Renal pelvis (tissue), 12 donors: ENCODE measurements around the gene LYZ. TPM values are rescaled to one million over a fixed set of nuclear protein-coding genes. Genes with fewer than 3 reads are reported as not detected.
A peak's percentile ranks its signal among the peaks of the same experiment; 100 is the strongest.
"Not testable (repeated sequence)": the region's sequence is repeated elsewhere in the genome, so short reads cannot be mapped to it uniquely, and the experiment has no call there.

ENCODE experiments used
- DNase-seq: peaks from one replicate; pipeline ENCODE4 v3.0.0-alpha.2; 2013
- long read RNA-seq, 16 experiments: transcript quantifications; one replicate each; lab custom pipeline, GENCODE V29; 2026
- polyA plus RNA-seq, 3 donors: library from polyadenylated mRNA; unstranded; fragments of 120-200 nt; gene quantifications; one replicate each; pipeline ENCODE4 v1.2.1, GENCODE V29; 2013; ENCODE audit not compliant: insufficient read length in 3 of 3

Gene LYZ
- 10 to 100 TPM; 21.5 to 33.3 (median 27.1) TPM for polyA plus RNA-seq
- long read RNA-seq, donor 1, partial matches to known transcripts: 0 of 3 reads
- long read RNA-seq, donor 1, other reads (novel, unspliced or antisense): 0 of 3 reads
- long read RNA-seq, donor 2, transcript LYZ-201 (4 exons, 1,530 nt): major isoform, 12 of 12 reads
- long read RNA-seq, donor 2, partial matches to known transcripts: 0 of 12 reads
- long read RNA-seq, donor 2, other reads (novel, unspliced or antisense): 0 of 12 reads
- long read RNA-seq, donor 3, partial matches to known transcripts: 0 of 4 reads
- long read RNA-seq, donor 3, other reads (novel, unspliced or antisense): 0 of 4 reads
- long read RNA-seq, donor 4, partial matches to known transcripts: 0 of 4 reads
- long read RNA-seq, donor 4, other reads (novel, unspliced or antisense): 0 of 4 reads
- long read RNA-seq, donor 5, transcript LYZ-201 (4 exons, 1,530 nt): major isoform, 5 of 5 reads
- long read RNA-seq, donor 5, partial matches to known transcripts: 0 of 5 reads
- long read RNA-seq, donor 5, other reads (novel, unspliced or antisense): 0 of 5 reads
- long read RNA-seq, donor 6, partial matches to known transcripts: 0 of 2 reads
- long read RNA-seq, donor 6, other reads (novel, unspliced or antisense): 0 of 2 reads
- long read RNA-seq, donor 7, transcript LYZ-201 (4 exons, 1,530 nt): major isoform, 10 of 10 reads
- long read RNA-seq, donor 7, partial matches to known transcripts: 0 of 10 reads
- long read RNA-seq, donor 7, other reads (novel, unspliced or antisense): 0 of 10 reads
- long read RNA-seq, donor 8, partial matches to known transcripts: 0 of 2 reads
- long read RNA-seq, donor 8, other reads (novel, unspliced or antisense): 0 of 2 reads
- long read RNA-seq, donor 9, transcript LYZ-201 (4 exons, 1,530 nt): major isoform, 5 of 5 reads
- long read RNA-seq, donor 9, partial matches to known transcripts: 0 of 5 reads
- long read RNA-seq, donor 9, other reads (novel, unspliced or antisense): 0 of 5 reads
- long read RNA-seq, donor 10, transcript LYZ-201 (4 exons, 1,530 nt): major isoform, 11 of 11 reads
- long read RNA-seq, donor 10, partial matches to known transcripts: 0 of 11 reads
- long read RNA-seq, donor 10, other reads (novel, unspliced or antisense): 0 of 11 reads
- long read RNA-seq, donor 11, transcript LYZ-201 (4 exons, 1,530 nt): major isoform, 6 of 6 reads
- long read RNA-seq, donor 11, partial matches to known transcripts: 0 of 6 reads
- long read RNA-seq, donor 11, other reads (novel, unspliced or antisense): 0 of 6 reads
- long read RNA-seq, donor 12, transcript LYZ-201 (4 exons, 1,530 nt): major isoform, 7 of 8 reads
- long read RNA-seq, donor 12, partial matches to known transcripts: 0 of 8 reads
- long read RNA-seq, donor 12, other reads (novel, unspliced or antisense): 0 of 8 reads
- long read RNA-seq, donor 13, partial matches to known transcripts: 0 of 3 reads
- long read RNA-seq, donor 13, other reads (novel, unspliced or antisense): 0 of 3 reads
- long read RNA-seq, donor 14: 0 reads
- long read RNA-seq, donor 15, transcript LYZ-202 (2 exons, 558 nt): minor isoform, 7 of 569 reads
- long read RNA-seq, donor 15, transcript LYZ-201 (4 exons, 1,530 nt): major isoform, 389 of 569 reads
- long read RNA-seq, donor 15, partial matches to known transcripts: 159 of 569 reads
- long read RNA-seq, donor 15, other reads (novel, unspliced or antisense): 13 of 569 reads
- long read RNA-seq, donor 16, transcript LYZ-201 (4 exons, 1,530 nt): major isoform, 6 of 6 reads
- long read RNA-seq, donor 16, partial matches to known transcripts: 0 of 6 reads
- long read RNA-seq, donor 16, other reads (novel, unspliced or antisense): 0 of 6 reads

DNA sequence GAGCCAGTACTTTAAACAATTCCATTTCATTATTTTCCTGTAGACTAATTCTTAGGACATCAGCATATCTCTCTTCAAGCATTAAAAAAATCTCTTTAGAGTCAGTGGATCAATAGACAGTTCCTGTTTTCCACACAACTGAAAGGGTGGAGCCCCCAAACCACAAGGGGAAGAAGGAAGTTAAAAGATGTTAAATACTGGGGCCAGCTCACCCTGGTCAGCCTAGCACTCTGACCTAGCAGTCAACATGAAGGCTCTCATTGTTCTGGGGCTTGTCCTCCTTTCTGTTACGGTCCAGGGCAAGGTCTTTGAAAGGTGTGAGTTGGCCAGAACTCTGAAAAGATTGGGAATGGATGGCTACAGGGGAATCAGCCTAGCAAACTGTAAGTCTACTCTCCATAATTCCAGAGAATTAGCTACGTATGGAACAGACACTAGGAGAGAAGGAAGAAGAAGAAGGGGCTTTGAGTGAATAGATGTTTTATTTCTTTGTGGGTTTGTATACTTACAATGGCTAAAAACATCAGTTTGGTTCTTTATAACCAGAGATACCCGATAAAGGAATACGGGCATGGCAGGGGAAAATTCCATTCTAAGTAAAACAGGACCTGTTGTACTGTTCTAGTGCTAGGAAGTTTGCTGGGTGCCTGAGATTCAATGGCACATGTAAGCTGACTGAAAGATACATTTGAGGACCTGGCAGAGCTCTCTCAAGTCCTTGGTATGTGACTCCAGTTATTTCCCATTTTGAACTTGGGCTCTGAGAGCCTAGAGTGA is at the start of gene LYZ:
LYZ (plus strand) TSS at position 220 of the 777 bp plus-strand sequence; CDS start at position 248, 28 bp downstream.
- DNase-seq: no peak

DNA sequence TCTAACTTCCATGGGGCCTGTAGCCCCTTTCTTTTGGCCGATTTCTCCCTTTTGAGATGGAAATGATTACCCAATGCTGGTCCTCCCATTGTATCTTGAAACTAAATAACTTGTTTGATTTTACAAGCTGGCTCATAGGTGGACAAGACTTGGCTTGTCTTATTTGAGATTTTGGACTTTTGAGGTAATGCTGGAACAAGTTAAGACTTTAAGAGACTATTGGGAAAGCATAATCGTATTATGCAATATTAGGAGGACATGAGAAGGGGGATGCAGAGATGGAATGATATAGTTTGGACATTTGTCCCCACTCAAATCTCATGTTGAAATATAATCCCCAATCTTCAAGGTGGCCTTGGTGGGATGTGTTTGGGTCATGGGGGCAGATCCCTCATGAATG is 49.2 kb upstream of the LYZ start:
- no peak for DNase-seq

DNA sequence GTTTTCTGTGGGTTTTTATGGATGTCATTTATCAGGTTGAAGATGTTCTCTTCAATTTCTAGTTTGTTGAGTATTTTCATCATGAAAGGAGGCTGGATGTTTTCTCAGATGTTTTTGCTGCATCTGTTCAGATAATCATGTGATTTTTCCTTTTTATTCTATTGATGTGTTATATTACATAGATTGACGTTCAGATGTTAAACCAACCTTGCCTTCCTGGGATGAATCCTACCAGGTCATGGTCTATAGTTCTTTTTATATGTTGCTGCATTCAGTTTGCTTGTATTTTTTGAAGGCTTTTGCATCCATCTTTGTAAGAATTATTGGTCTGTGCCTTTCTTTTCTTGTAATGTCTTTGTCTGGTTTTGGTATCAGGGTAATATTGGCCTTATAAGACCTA is 43.9 kb upstream of the LYZ start:
- no peak for DNase-seq

DNA sequence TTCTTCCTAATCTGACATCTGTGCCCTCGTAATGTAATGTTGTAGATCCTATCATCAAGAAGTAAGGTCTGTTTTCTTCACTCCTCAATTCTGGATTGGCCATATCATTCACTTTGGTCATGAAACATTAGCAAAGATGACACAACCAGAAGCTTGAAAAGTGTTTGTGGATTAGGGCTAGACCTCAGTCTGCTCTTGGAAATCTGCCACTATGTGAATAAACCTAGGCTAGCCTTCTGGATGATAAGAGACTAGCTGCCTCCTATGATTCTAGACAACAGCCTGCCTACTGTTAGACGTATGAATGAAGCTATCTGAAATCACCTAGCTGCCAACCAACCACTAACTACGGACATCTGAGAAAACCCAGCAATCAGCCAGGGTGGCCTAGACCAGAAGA is 38.7 kb upstream of the LYZ start:
- no peak for DNase-seq

DNA sequence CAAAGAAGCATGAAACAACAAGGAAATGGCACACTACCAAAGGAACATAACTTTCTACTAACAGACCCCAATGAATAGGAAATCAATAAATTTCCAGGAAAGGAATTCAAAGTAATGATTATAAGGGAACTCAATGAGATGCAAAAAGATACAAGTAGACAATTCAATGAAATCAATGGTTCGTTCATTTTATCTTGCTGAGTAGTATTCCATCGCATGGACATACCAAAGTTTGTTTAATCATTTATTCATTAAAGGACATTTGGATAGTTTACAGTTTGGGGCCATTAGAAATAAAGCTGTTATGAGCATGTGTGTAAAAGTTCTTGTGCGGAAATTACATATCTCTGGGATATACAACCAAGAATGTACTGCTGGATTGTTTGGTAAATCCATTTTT is 35.0 kb upstream of the LYZ start:
- DNase-seq: no peak

DNA sequence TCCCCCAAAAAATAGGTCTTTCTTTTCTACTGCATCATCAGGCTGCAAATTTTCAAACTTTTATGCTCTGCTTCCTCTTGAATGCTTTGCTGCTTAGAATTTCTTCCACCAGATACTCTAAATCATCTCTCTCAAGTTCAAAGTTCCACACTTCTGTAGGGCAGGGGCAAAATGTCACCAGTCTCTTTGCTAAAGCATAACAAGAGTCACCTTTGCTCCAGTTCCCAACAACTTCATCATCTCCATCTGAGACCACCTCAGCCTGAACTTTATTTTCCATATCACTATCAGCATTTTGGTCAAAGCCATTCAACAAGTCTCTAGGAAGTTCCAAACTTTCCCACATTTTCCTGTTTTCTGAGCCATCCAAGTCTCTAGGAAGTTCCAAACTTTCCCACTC is 31.4 kb upstream of the LYZ start:
- DNase-seq: not testable (repeated sequence)

DNA sequence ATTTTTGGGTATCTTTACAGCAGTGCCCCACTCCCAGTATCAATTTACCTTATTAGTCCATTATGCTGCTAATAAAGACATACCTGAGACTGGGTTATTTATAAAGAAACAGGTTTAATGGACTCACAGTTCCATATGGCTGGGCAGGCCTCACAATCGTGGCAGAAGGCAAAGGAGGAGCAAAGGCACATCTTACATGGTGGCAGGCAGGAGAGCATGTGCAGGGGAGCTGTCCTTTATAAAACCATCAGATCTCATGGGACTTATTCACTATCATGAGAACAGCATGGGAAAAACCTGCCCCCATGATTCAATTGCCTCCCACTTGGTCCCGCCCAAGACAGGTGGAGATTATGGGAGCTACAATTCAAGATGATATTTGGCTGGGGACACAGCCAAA is 30.9 kb upstream of the LYZ start:
- not testable (repeated sequence) for DNase-seq

- DNase-seq: no peak
These were observed 30.0 kb upstream of the LYZ start for GRCh38 chr12:69318225-69318624.

GRCh38 chr12:69321351-69321750 is 26.8 kb upstream of the LYZ start:
- DNase-seq: no peak

DNA sequence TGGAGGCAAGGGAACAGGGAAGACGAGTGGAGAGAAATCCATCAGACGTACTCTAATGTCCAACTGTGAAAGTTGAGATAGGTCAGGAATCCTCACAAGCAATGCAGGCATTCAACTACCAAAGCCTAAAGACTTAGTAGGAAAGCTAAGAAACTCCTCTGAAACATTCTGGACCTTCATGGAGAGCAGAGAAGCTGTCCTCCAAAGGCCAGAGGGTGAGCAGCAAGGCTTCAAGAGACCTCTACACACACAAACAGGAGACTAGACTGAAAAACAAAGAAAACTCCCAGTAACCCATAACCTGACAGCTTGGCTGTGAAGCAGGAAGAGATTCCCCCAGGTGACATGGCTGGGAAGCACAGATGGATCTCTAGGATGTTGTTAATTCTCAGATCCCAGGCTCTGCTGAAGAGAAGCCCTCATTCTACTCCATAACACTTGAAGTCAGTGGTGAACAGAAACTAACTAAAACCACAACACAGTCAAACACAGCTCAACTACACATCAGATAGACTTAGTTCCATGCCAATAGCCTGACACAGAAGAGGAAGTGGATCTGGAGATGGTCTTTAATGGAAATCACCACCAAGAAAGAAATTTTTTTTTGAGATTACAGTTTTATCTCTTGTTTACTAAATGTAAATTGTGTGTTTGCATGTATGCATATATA is 23.2 kb upstream of the LYZ start:
- DNase-seq: no peak

DNA sequence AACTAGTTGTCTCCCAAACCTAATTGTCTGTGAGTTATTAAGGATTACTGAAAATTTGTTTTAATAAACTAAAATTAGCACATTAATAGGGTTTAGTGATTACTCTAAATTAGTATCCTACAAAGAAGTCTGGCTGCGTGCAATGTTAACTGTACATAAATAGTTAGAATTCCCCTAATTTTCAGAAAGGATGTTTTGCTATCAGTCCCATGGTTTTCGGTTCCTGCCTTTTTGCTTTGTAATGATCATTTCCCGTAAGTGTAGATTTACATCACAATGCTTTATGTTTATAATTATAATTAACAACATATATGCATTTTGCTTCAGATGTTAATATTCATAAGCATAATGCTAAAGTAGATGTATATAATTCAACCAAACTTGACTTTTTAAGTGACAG is 19.8 kb upstream of the LYZ start:
- no peak for DNase-seq

- no peak for DNase-seq
These were observed 18.3 kb upstream of the LYZ start for GRCh38 chr12:69329669-69330428.

GRCh38 chr12:69330475-69331473 is 17.4 kb upstream of the LYZ start:
- peak; percentile 23 for DNase-seq

DNA sequence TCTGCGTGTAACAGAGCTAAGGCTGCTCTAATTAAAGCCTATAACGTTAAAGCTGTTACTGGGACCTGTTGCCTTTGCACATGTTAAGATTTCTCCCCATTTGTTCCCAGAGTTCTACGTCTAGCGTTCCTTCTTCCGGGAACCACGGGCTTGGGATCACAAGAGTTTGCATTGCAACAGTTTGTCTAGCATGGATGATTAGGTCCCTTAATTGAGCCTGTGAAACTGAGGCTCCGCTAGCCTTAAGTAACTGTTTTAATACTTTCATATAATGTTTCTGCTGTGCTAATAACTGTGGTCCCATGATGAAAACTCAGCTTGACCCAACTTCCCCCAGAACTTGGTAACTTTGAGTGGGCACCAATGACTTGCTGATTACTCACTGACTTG is 16.7 kb upstream of the LYZ start:
- no peak for DNase-seq

DNA sequence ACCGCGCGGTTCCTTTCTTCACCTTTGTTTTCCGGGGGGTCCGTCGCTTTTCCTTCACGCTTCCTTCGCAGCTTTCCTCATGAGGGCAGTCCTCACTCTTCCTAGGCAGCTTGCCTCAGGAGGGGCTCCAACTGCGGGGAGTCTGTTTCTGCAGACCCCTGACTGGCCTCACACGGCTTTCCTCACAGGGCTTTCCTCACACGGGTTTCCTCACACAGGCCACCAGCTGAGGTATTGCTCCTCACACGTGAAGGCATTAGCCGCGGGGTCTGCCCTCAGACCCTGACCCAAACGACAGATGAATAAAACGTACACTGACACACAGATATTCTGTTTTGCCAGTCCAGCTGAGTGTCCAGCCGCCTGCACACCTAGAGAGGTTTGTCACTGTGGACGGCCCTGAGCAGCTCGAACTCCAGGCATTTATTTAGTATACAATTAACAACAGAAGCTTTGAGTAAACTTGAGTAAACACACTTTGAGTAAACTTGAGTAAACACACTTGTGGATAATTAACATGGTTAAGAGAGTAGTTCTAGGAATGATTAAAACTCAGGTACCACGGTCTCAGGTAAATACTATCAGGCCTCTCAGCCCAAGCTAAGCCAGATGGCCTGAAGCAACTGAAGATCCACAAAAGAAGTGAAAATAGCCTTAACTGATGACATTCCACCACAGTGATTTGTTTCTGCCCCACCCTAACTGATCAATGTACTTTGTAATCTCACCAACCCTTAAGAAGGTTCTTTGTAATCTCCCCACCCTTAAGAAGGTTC is 16.1 kb upstream of the LYZ start:
- no peak for DNase-seq

- no peak for DNase-seq
These were observed 15.3 kb upstream of the LYZ start for GRCh38 chr12:69332815-69333358.
